ENCODE results near the gene TRPC4.
A peak's percentile ranks its signal among the peaks of the same experiment; 100 is the strongest.

The TRPC4 gene

GRCh38 chr13:37709318-37709717 is 160.3 kb downstream of the TRPC4 start:
- DNase-seq = no peak

GRCh38 chr13:37707739-37708500 is 161.7 kb downstream of the TRPC4 start:
- no peak for DNase-seq

GRCh38 chr13:37706041-37706440 is 163.5 kb downstream of the TRPC4 start:
- DNase-seq = no peak

- peak; percentile 0 for DNase-seq
Measured at GRCh38 chr13:37701972-37702371, 167.6 kb downstream of the TRPC4 start.

GRCh38 chr13:37701306-37701705 is 168.3 kb downstream of the TRPC4 start:
- no peak for DNase-seq

GRCh38 chr13:37700887-37701286 is 168.7 kb downstream of the TRPC4 start:
- DNase-seq = no peak

- DNase-seq = no peak
Measured at GRCh38 chr13:37695200-37695599, 174.4 kb downstream of the TRPC4 start.

GRCh38 chr13:37690361-37690760 is 179.2 kb downstream of the TRPC4 start:
- no peak for DNase-seq

GRCh38 chr13:37686501-37686900 is 183.1 kb downstream of the TRPC4 start:
- DNase-seq = no peak

- no peak for DNase-seq
Measured at GRCh38 chr13:37685206-37685605, 184.4 kb downstream of the TRPC4 start.

- DNase-seq = no peak
Measured at GRCh38 chr13:37682496-37682895, 187.1 kb downstream of the TRPC4 start.

GRCh38 chr13:37681281-37682032 is 188.1 kb downstream of the TRPC4 start:
- no peak for DNase-seq

GRCh38 chr13:37680137-37680536 is 189.4 kb downstream of the TRPC4 start:
- no peak for DNase-seq

GRCh38 chr13:37679043-37679442 is 190.5 kb downstream of the TRPC4 start:
- DNase-seq = no peak

- DNase-seq = no peak
Measured at GRCh38 chr13:37669845-37670244, 199.7 kb downstream of the TRPC4 start.

GRCh38 chr13:37667702-37668101 is 201.9 kb downstream of the TRPC4 start:
- no peak for DNase-seq

- DNase-seq = no peak
Measured at GRCh38 chr13:37666036-37666435, 203.5 kb downstream of the TRPC4 start.

- DNase-seq = no peak
Measured at GRCh38 chr13:37665420-37665819, 204.2 kb downstream of the TRPC4 start.

GRCh38 chr13:37663724-37664123 is 205.8 kb downstream of the TRPC4 start:
- DNase-seq = no peak

- DNase-seq = no peak
Measured at GRCh38 chr13:37662624-37663023, 206.9 kb downstream of the TRPC4 start.

- no peak for DNase-seq
Measured at GRCh38 chr13:37657956-37658355, 211.6 kb downstream of the TRPC4 start.

- DNase-seq = no peak
Measured at GRCh38 chr13:37657134-37657533, 212.4 kb downstream of the TRPC4 start.

GRCh38 chr13:37656247-37656940 is 213.2 kb downstream of the TRPC4 start:
- DNase-seq = no peak

- DNase-seq = no peak
Measured at GRCh38 chr13:37652596-37652995, 217.0 kb downstream of the TRPC4 start.

All from inflammatory macrophage treated with lipopolysaccharide for 4 hours (primary cell).